ENCODE data around the gene AMER2.
"Not testable (repeated sequence)": the region's sequence is repeated elsewhere in the genome, so short reads cannot be mapped to it uniquely, and the experiment has no call there.

Gene AMER2

GRCh38 chr13:25180775-25181537 lies 8.9 kb upstream of the AMER2 start:
- no peak for DNase-seq

- no peak for DNase-seq
Measured at GRCh38 chr13:25179832-25180774, 8.0 kb upstream of the AMER2 start.

- DNase-seq: no peak
Measured at GRCh38 chr13:25179011-25179410, 6.9 kb upstream of the AMER2 start.

GRCh38 chr13:25178070-25178469 lies 6.0 kb upstream of the AMER2 start:
- no peak for DNase-seq

GRCh38 chr13:25177636-25178035 lies 5.5 kb upstream of the AMER2 start:
- no peak for DNase-seq

GRCh38 chr13:25177012-25177411 lies 4.9 kb upstream of the AMER2 start:
- no peak for DNase-seq

- no peak for DNase-seq
Measured at GRCh38 chr13:25175431-25175830, 3.3 kb upstream of the AMER2 start.

GRCh38 chr13:25175026-25175425 lies 2.9 kb upstream of the AMER2 start:
- no peak for DNase-seq

GRCh38 chr13:25174304-25174703 lies 2.2 kb upstream of the AMER2 start:
- no peak for DNase-seq

GRCh38 chr13:25172303-25172630 lies 179 bp upstream of the AMER2 start:
- DNase-seq: no peak

- DNase-seq: no peak
Measured at GRCh38 chr13:25171170-25171516, 945 bp downstream of the AMER2 start.

- no peak for DNase-seq
Measured at GRCh38 chr13:25170554-25171111, 1.5 kb downstream of the AMER2 start.

- no peak for DNase-seq
Measured at GRCh38 chr13:25169951-25170553, 2.0 kb downstream of the AMER2 start.

GRCh38 chr13:25169356-25169755 lies 2.7 kb downstream of the AMER2 start:
- DNase-seq: no peak

- no peak for DNase-seq
Measured at GRCh38 chr13:25168790-25169189, 3.3 kb downstream of the AMER2 start.

GRCh38 chr13:25167382-25168174 lies 4.5 kb downstream of the AMER2 start:
- DNase-seq: no peak

GRCh38 chr13:25166306-25166705 lies 5.8 kb downstream of the AMER2 start:
- no peak for DNase-seq

- DNase-seq: no peak
Measured at GRCh38 chr13:25165663-25166062, 6.4 kb downstream of the AMER2 start.

- not testable (repeated sequence) for DNase-seq
Measured at GRCh38 chr13:25165163-25165562, 6.9 kb downstream of the AMER2 start.

GRCh38 chr13:25157681-25158080 lies 14.4 kb downstream of the AMER2 start:
- no peak for DNase-seq

- DNase-seq: no peak
Measured at GRCh38 chr13:25153736-25154135, 18.4 kb downstream of the AMER2 start.

- no peak for DNase-seq
Measured at GRCh38 chr13:25151626-25152195, 20.4 kb downstream of the AMER2 start.
